ENCODE results near the gene RGS10. TPM values are rescaled to one million over a fixed set of nuclear protein-coding genes. Genes with fewer than 3 reads are reported as not detected.
"Not testable (repeated sequence)": the region's sequence is repeated elsewhere in the genome, so short reads cannot be mapped to it uniquely, and the experiment has no call there.

RGS10 gene
- total RNA-seq, 1 experiment from 2014 or later: 16.6 TPM

DNA sequence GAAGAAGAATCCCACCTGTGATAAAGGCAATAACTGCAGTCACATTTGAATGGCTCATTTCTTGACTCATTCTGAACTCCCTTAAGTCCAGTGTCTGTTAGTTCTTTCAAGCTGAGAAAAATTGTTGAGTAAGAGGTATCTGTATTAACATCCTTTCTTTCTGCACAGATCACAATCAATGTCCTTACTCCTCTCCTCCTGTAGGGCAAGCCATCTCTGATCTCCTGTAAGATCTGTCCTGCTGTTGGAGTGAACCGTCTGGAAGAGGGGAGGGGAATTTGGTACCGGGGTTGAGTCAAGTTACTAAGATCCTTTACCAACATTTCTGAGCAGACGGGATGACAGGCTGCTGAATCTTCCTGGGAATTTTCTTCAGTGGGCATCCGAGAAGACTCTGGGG is 19.6 kb upstream of the RGS10 start:
- TF ChIP-seq EZH2 (IDR thresholded peaks at IDR 0.05; ENCODE audit: borderline replicate concordance, low read depth, low read length, poor library complexity, severe bottlenecking): no peak
- TF ChIP-seq, protein P1, sequence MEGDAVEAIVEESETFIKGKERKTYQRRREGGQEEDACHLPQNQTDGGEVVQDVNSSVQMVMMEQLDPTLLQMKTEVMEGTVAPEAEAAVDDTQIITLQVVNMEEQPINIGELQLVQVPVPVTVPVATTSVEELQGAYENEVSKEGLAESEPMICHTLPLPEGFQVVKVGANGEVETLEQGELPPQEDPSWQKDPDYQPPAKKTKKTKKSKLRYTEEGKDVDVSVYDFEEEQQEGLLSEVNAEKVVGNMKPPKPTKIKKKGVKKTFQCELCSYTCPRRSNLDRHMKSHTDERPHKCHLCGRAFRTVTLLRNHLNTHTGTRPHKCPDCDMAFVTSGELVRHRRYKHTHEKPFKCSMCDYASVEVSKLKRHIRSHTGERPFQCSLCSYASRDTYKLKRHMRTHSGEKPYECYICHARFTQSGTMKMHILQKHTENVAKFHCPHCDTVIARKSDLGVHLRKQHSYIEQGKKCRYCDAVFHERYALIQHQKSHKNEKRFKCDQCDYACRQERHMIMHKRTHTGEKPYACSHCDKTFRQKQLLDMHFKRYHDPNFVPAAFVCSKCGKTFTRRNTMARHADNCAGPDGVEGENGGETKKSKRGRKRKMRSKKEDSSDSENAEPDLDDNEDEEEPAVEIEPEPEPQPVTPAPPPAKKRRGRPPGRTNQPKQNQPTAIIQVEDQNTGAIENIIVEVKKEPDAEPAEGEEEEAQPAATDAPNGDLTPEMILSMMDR (conservative IDR thresholded peaks at IDR 0.05; ENCODE audit: low read depth, low read length): no peak
- POLR2A ChIA-PET (ENCODE audit: low non-redundant PET): no interaction called here
- BruUV-seq (replicated peaks): no TSS peak

DNA sequence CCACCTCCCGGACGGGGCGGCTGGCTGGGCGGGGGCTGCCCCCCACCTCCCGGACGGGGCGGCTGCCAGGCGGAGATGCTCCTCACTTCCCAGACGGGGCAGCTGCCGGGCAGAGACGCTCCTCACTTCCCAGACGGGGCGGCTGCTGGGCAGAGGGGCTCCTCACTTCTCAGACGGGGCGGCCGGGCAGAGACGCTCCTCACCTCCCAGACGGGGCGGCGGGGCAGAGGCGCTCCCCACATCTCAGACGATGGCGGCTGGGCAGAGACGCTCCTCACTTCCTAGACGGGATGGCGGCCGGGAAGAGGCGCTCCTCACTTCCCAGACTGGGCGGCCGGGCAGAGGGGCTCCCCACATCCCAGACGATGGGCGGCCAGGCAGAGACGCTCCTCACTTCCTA is 17.0 kb upstream of the RGS10 start:
- CTCF ChIA-PET; H3K27me3 ChIP-seq (replicated peaks; ENCODE audit: insufficient read depth, low read depth, low read length, poor library complexity); H3K36me3 ChIP-seq (ENCODE audit: insufficient read depth, low read length, poor library complexity, severe bottlenecking); H3K4me1 ChIP-seq (ENCODE audit: insufficient read depth, low read length, poor library complexity, severe bottlenecking); BruUV-seq (replicated peaks); intact Hi-C loops (cut with micrococcal nuclease; ENCODE audit: unreplicated experiment); H3K27ac ChIP-seq (ENCODE audit: low read depth, low read length, poor library complexity, severe bottlenecking); DNase-seq (ENCODE audit: low spot score); POLR2A ChIA-PET (ENCODE audit: low non-redundant PET); H3K4me3 ChIP-seq (ENCODE audit: low read depth, low read length, poor library complexity, severe bottlenecking); H3K9me3 ChIP-seq (ENCODE audit: low read depth, low read length, poor library complexity, severe bottlenecking): not testable (repeated sequence)

More for the DNA sequence above, 19.6 kb upstream of the RGS10 start:
- Histone ChIP-seq H3K27me3 (replicated peaks; ENCODE audit: insufficient read depth, low read depth, low read length, poor library complexity) (no peaks in the 10 kb centered on the region), H3K36me3 (ENCODE audit: insufficient read depth, low read length, poor library complexity, severe bottlenecking) (no peaks in the 10 kb centered on the region), H3K4me1 (ENCODE audit: insufficient read depth, low read length, poor library complexity, severe bottlenecking) (no peaks in the 10 kb centered on the region), H3K27ac (ENCODE audit: low read depth, low read length, poor library complexity, severe bottlenecking) (no peak overlapping the region), H3K9me3 (ENCODE audit: low read depth, low read length, poor library complexity, severe bottlenecking) (no peaks in the 10 kb centered on the region), H3K4me3 (ENCODE audit: low read depth, low read length, poor library complexity, severe bottlenecking) (no peak overlapping the region)
- CTCF ChIA-PET: no interaction called here
- no peak for DNase-seq (ENCODE audit: low spot score)
- intact Hi-C loops (cut with micrococcal nuclease; ENCODE audit: unreplicated experiment): no loop called here

DNA sequence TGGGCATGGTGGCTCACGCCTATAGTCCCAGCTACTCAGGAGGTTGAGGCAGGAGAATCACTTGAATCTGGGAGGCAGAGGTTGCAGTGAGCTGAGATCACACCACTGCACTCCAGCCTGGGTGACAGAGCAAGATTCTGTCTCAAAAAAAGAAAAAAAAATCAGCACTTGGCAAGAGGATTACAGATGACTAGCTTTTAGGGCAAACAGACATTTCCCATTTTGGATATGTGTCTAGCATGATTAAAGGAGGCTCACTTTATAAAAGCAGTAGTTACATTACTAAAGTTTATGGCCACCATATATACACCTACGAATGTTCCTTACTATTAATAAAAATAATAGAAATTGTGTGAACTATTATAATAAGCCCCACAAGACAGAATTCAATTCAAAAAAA is 13.6 kb upstream of the RGS10 start:
- H3K4me3 ChIP-seq (ENCODE audit: low read depth, low read length, poor library complexity, severe bottlenecking); CTCF ChIA-PET; POLR2A ChIA-PET (ENCODE audit: low non-redundant PET); H3K27me3 ChIP-seq (replicated peaks; ENCODE audit: insufficient read depth, low read depth, low read length, poor library complexity); H3K9me3 ChIP-seq (ENCODE audit: low read depth, low read length, poor library complexity, severe bottlenecking); H3K4me1 ChIP-seq (ENCODE audit: insufficient read depth, low read length, poor library complexity, severe bottlenecking); BruUV-seq (replicated peaks); H3K27ac ChIP-seq (ENCODE audit: low read depth, low read length, poor library complexity, severe bottlenecking); DNase-seq (ENCODE audit: low spot score); H3K36me3 ChIP-seq (ENCODE audit: insufficient read depth, low read length, poor library complexity, severe bottlenecking); intact Hi-C loops (cut with micrococcal nuclease; ENCODE audit: unreplicated experiment): not testable (repeated sequence)

DNA sequence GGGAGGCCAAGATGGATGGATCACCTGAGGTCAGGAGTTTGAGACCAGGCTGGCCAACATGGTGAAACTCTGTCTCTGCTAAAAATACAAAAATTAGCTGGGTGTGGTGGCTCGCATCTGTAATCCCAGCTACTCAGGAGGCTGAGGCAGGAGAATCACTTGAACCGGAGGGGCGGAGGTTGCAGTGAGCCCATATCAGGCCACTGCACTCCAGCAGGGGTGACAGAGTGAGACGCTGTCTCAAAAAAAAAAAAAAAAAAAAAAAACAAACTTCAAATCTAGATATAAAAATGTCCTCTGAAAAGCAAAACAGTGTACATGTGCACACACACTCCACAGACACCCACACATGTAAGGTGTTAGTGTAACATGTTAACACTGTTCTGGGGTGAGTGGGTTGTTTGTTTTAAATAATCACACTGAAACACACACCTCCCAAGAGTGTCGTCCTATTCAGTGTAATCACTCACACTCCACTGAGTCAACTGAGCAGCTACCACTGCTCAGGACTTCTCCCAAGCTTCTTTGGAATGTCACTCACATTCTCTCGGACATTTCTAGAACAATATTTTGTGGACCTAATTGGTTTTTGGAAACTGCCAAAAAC is 12.8 kb upstream of the RGS10 start:
- BruUV-seq (replicated peaks): no TSS peak
- Histone ChIP-seq H3K27me3 (replicated peaks; ENCODE audit: insufficient read depth, low read depth, low read length, poor library complexity) (no peaks in the 10 kb centered on the region), H3K4me1 (ENCODE audit: insufficient read depth, low read length, poor library complexity, severe bottlenecking) (no peaks in the 10 kb centered on the region), H3K27ac (ENCODE audit: low read depth, low read length, poor library complexity, severe bottlenecking) (no peak overlapping the region), H3K9me3 (ENCODE audit: low read depth, low read length, poor library complexity, severe bottlenecking) (no peaks in the 10 kb centered on the region), H3K4me3 (ENCODE audit: low read depth, low read length, poor library complexity, severe bottlenecking) (no peak overlapping the region), H3K36me3 (ENCODE audit: insufficient read depth, low read length, poor library complexity, severe bottlenecking) (no peaks in the 10 kb centered on the region)
- TF ChIP-seq EZH2 (IDR thresholded peaks at IDR 0.05; ENCODE audit: borderline replicate concordance, low read depth, low read length, poor library complexity, severe bottlenecking): no peak
- TF ChIP-seq, protein P1 (conservative IDR thresholded peaks at IDR 0.05; ENCODE audit: low read depth, low read length): no peak
- ChIA-PET CTCF (no interaction called here), POLR2A (ENCODE audit: low non-redundant PET) (no interaction called here)
- DNase-seq (ENCODE audit: low spot score): no peak
- intact Hi-C loops (cut with micrococcal nuclease; ENCODE audit: unreplicated experiment): no loop called here
